K562 (cell line): ENCODE results near the gene FARP1. TPM values are rescaled to one million over a fixed set of nuclear protein-coding genes. Genes with fewer than 3 reads are reported as not detected.

Experiments used
- ATAC-seq: fragments of 200-7000 bp; cut with Tn5 transposase; 3 replicates; pipeline ENCODE4 v1.9.1; 2020; ENCODE audit warnings: moderate library complexity
- BruUV-seq: library from RNA; stranded (reverse); fragments of 400-500 nt; replicated peaks from 2 replicates; lab custom pipeline; 2021; lab: Mats Ljungman, UMichigan
- CTCF ChIA-PET: fragments of 300-600 bp; formaldehyde crosslinking; extraction: SDS; loops from one replicate; lab custom pipeline; 2021; ENCODE audit warnings: low intra/inter-chr PET ratio; lab: Yijun Ruan, JAX
- POLR2A ChIA-PET: fragments of 300-600, 350-650 bp; sonication (Branson Sonifier 250); formaldehyde crosslinking; extraction: SDS; loops from one replicate; lab custom pipeline; 2021; ENCODE audit warnings: antibody characterized with exemption, inconsistent platforms; lab: Yijun Ruan, JAX
- DNase-seq, 4 experiments: peaks; one replicate each; pipeline versions ENCODE4 v3.0.0 to v3.0.0-alpha.2; 2011 to 2018; ENCODE audit warnings: low spot score in 3 of 4, mixed read lengths in 3 of 4; ENCODE audit errors: extremely low read depth in 1 of 4
- FAIRE-seq: peaks from 2 replicates; lab custom pipeline; 2011; peaks lifted over from hg19 to GRCh38; lab: Jason Lieb, UNC
- H2AFZ ChIP-seq: 2 replicates; pipeline ENCODE4 v1.6.0; 2011; ENCODE audit warnings: low read depth, low read length, control low read depth, inconsistent platforms
- H3K27ac ChIP-seq: fragments of 200-600 bp; 3 replicates; pipeline ENCODE4 v1.8.0; 2011; ENCODE audit warnings: low read depth, mild to moderate bottlenecking, control low read depth, inconsistent platforms, low read length, moderate library complexity, mixed read lengths; ENCODE audit errors: extremely low read depth
- H3K27me3 ChIP-seq, 2 experiments: fragments of 300-600 bp in 1 of 2; 2 replicates in 1 of 2; 3 replicates in 1 of 2; pipeline versions ENCODE4 v1.6.0 to v1.8.0; 2011; ENCODE audit warnings: inconsistent platforms in 2 of 2, low read length in 2 of 2, mild to moderate bottlenecking in 1 of 2, mixed read lengths in 1 of 2, moderate library complexity in 1 of 2; ENCODE audit not compliant: control insufficient read depth in 2 of 2, insufficient read depth in 2 of 2
- H3K36me3 ChIP-seq: fragments of 300-600 bp; 3 replicates; pipeline ENCODE4 v1.8.0; 2011; ENCODE audit warnings: mild to moderate bottlenecking, low read length, inconsistent platforms; ENCODE audit not compliant: control insufficient read depth, insufficient read depth
- H3K4me1 ChIP-seq, 2 experiments: fragments of 200-600 bp in 1 of 2; replicated peaks in 1 of 2; 2 replicates in 1 of 2; 3 replicates in 1 of 2; pipeline versions ENCODE4 v1.5.1 to v1.8.0; 2011; ENCODE audit warnings: inconsistent platforms in 2 of 2, low read length in 2 of 2, mild to moderate bottlenecking in 1 of 2, mixed read lengths in 1 of 2, moderate library complexity in 1 of 2; ENCODE audit not compliant: control insufficient read depth in 2 of 2, insufficient read depth in 2 of 2
- H3K4me2 ChIP-seq: 2 replicates; pipeline ENCODE4 v1.6.1; 2011; ENCODE audit warnings: low read length, control low read depth, inconsistent platforms, mixed read lengths; ENCODE audit not compliant: insufficient read depth
- H3K4me3 ChIP-seq: fragments of 200-600 bp; sonication (generic), shearing (Covaris generic); 2 replicates; pipeline ENCODE4 v1.5.1; 2016; ENCODE audit warnings: control low read depth, inconsistent platforms
- H3K79me2 ChIP-seq: fragments of 200-600 bp; 3 replicates; pipeline ENCODE4 v1.8.0; 2011; ENCODE audit warnings: low read length, inconsistent platforms; ENCODE audit not compliant: control insufficient read depth, insufficient read depth
- H3K9ac ChIP-seq, 2 experiments: 2 replicates each; pipeline versions ENCODE4 v1.6.0 to v1.6.1; 2011; ENCODE audit warnings: low read depth in 2 of 2, low read length in 2 of 2, control low read depth in 1 of 2, inconsistent platforms in 1 of 2, mild to moderate bottlenecking in 1 of 2, mixed read lengths in 1 of 2; ENCODE audit not compliant: insufficient read depth in 1 of 2
- H3K9me1 ChIP-seq: one replicate; pipeline ENCODE4 v1.6.0; 2011; ENCODE audit warnings: inconsistent platforms, mild to moderate bottlenecking, low read length, moderate library complexity; ENCODE audit not compliant: control insufficient read depth, insufficient read depth
- H3K9me3 ChIP-seq: replicated peaks from 2 replicates; pipeline ENCODE4 v1.5.1; 2011; ENCODE audit warnings: low read depth, low read length, inconsistent platforms; ENCODE audit not compliant: control insufficient read depth, insufficient read depth
- H4K20me1 ChIP-seq: replicated peaks from 2 replicates; pipeline ENCODE4 v1.6.1; 2011; ENCODE audit warnings: low read length, inconsistent platforms, mixed read lengths; ENCODE audit not compliant: control insufficient read depth, insufficient read depth
- ARID3B ChIP-seq: fragments of 250-450 bp; sonication (Bioruptor Pico); IDR thresholded peaks from 2 replicates; pipeline ENCODE4 v1.4.0; 2020; ENCODE audit warnings: borderline replicate concordance
- ESRRB ChIP-seq: fragments of 250-450 bp; sonication (Bioruptor Pico); IDR thresholded peaks from 2 replicates; pipeline ENCODE4 v1.5.0; 2020; ENCODE audit warnings: mild to moderate bottlenecking, moderate library complexity, borderline replicate concordance
- KDM2B ChIP-seq: fragments of 250-450 bp; sonication (Bioruptor Pico); IDR thresholded peaks from 2 replicates; pipeline ENCODE4 v1.8.0; 2021; ENCODE audit warnings: mild to moderate bottlenecking, moderate library complexity
- KLF13 ChIP-seq: fragments of 450-650 bp; IDR thresholded peaks from 2 replicates; pipeline ENCODE4 v1.6.1; 2016; ENCODE audit warnings: missing genetic modification characterization, low read depth, mild to moderate bottlenecking, missing compliant biosample characterization, moderate library complexity, borderline replicate concordance
- MEF2A ChIP-seq: IDR thresholded peaks from 2 replicates; pipeline ENCODE4 v1.6.1; 2011; ENCODE audit warnings: low read depth, mild to moderate bottlenecking, low read length, moderate library complexity; ENCODE audit not compliant: control insufficient read depth
- NCOR1 ChIP-seq: fragments of 450-650 bp; IDR thresholded peaks from 2 replicates; pipeline ENCODE4 v1.6.1; 2016; ENCODE audit warnings: mild to moderate bottlenecking, moderate library complexity
- PTBP1 ChIP-seq: fragments of 200-400 bp; formaldehyde crosslinking; IDR thresholded peaks from 2 replicates; pipeline ENCODE4 v1.6.1; 2017; ENCODE audit warnings: low read depth, low read length
- TCF7L2 ChIP-seq: fragments of 150-350 bp; IDR thresholded peaks from 2 replicates; pipeline ENCODE4 v1.6.1; 2016; ENCODE audit warnings: low read depth, mild to moderate bottlenecking, low read length, moderate library complexity
- ZNF551 ChIP-seq: fragments of 250-450 bp; sonication (Bioruptor Pico); IDR thresholded peaks from 2 replicates; pipeline ENCODE4 v1.5.0; 2021; ENCODE audit warnings: mild to moderate bottlenecking, moderate library complexity
- WGBS: fragments of 100-300 bp; shearing (Covaris generic); methylation state at CpG from one replicate; pipeline ENCODE4 v1.1.6; 2016; ENCODE audit warnings: low coverage, mixed read lengths; ENCODE audit not compliant: insufficient coverage; ENCODE audit errors: missing lambda C conversion rate; 5-methylcytosine and 5-hydroxymethylcytosine counted together
- in situ Hi-C: fragments of 300-500 bp; cut with MboI; formaldehyde crosslinking; loops from 4 replicates; pipeline ENCODE4 v1.15.0; 2018; ENCODE audit warnings: inconsistent platforms, mixed read lengths
- intact Hi-C: fragments of 100-400 bp; cut with micrococcal nuclease; formaldehyde crosslinking; loops from 2 replicates; pipeline ENCODE4 v1.14.2; 2022
- polyA plus RNA-seq, 8 experiments: library from polyadenylated mRNA; depleted of rRNA in 4 of 8; stranded (reverse) in 5 of 8; unstranded in 3 of 8; fragments of >200 nt; fragmentation: Nextera tagmentation in 2 of 8; fragmentation: Illumina TruSeq in 1 of 8; extraction: Ambion mirVana in 2 of 8; extraction: Trizol in 1 of 8; gene quantifications; 2 replicates each; pipeline versions ENCODE4 v1.2.1 to v1.2.3, GENCODE V29; 2011 to 2014; ENCODE audit warnings: inconsistent platforms in 1 of 8, missing spikeins in 1 of 8
- total RNA-seq, 7 experiments: library from RNA; depleted of rRNA in 6 of 7; stranded (reverse); fragments of >200 nt in 6 of 7; fragmentation: Illumina TruSeq in 2 of 7; extraction: Trizol in 2 of 7; gene quantifications; 2 replicates each; pipeline versions ENCODE4 v1.2.1 to v1.2.3, GENCODE V29; 2011 to 2021; ENCODE audit warnings: low replicate concordance in 1 of 7

The FARP1 gene
- total and polyA plus RNA-seq, 9 of the 15 experiments (the other 6 are each of a cell fraction or from before 2014, with no cell fraction given), result 0.03 to 0.29 (median 0.05) TPM; not detected in 3

- TF ChIP-seq ESRRB (CRISPR knock-in tag), result no peak
- no peak for TF ChIP-seq MEF2A
- TF ChIP-seq, all 486 proteins: peak for 0
These were observed 168.3 kb downstream of the FARP1 start (continued) for GRCh38 chr13:98311200-98311548.

GRCh38 chr13:98312606-98313005, 169.7 kb downstream of the FARP1 start:
- ChIA-PET CTCF (no interaction called here), POLR2A (interaction anchor here (0.7 kb wide), 1 partner anchor 216 kb away, joined by 3 read pairs; no protein-coding TSS in a partner anchor)
- BruUV-seq, result no TSS peak
- Histone ChIP-seq H3K27ac (no peak overlapping the region), H3K27me3 (peaks cover 0 to 55% of the 10 kb centered on the region in 2 experiments; a peak in 4 of 5 replicates), H3K79me2 (no peaks in the 10 kb centered on the region), H3K9me3 (no peaks in the 10 kb centered on the region), H3K9ac (no peak overlapping the region), H3K4me3 (no peak overlapping the region), H2AFZ (no peak overlapping the region), H3K4me1 (no peaks in the 10 kb centered on the region), H3K9me1 (no peaks in the 10 kb centered on the region), H3K4me2 (no peak overlapping the region), H4K20me1 (no peaks in the 10 kb centered on the region), H3K36me3 (no peaks in the 10 kb centered on the region)
- in situ Hi-C loops (no loop called here), intact Hi-C loops (no loop called here)
- WGBS, result 18% methylated on average over 3 of the region's 7 CpGs
- DNase-seq (no peak), ATAC-seq (no peak), FAIRE-seq (no peak)
- TF ChIP-seq ZNF551 (CRISPR knock-in tag), result no peak
- no peak for TF ChIP-seq ARID3B (CRISPR knock-in tag)
- no peak for TF ChIP-seq KDM2B (CRISPR knock-in tag)
- TF ChIP-seq PTBP1, result no peak
- TF ChIP-seq TCF7L2, result no peak
- TF ChIP-seq KLF13, result no peak
- no peak for TF ChIP-seq NCOR1
